CD4-positive, alpha-beta memory T cell (primary cell): ENCODE data around the gene OSGIN1. TPM values are rescaled to one million over a fixed set of nuclear protein-coding genes. Genes with fewer than 3 reads are reported as not detected.

Experiments
- CTCF ChIA-PET: fragments of 350-600 bp; sonication (Branson Sonifier 250); formaldehyde crosslinking; loops from one replicate; lab custom pipeline; 2021; ENCODE audit warnings: inconsistent platforms; ENCODE audit not compliant: partially characterized antibody; lab: Charles Lee
- POLR2A ChIA-PET: fragments of 350-600 bp; sonication (Branson Sonifier 250); formaldehyde crosslinking; loops from one replicate; lab custom pipeline; 2021; ENCODE audit not compliant: partially characterized antibody; lab: Charles Lee
- DNase-seq, 5 donors: peaks; one replicate each; pipeline versions ENCODE4 v3.0.0 to v3.0.0-alpha.2; 2020 to 2022; ENCODE audit warnings: mixed read lengths in 1 of 5
- H3K27ac ChIP-seq: one replicate; pipeline ENCODE4 v1.7.0; 2013; ENCODE audit warnings: low read depth, low read length
- H3K27me3 ChIP-seq: 2 replicates; pipeline ENCODE4 v1.7.0; 2013; ENCODE audit warnings: mild to moderate bottlenecking, low read length, moderate library complexity; ENCODE audit not compliant: insufficient read depth
- H3K36me3 ChIP-seq: 2 replicates; pipeline ENCODE4 v1.7.0; 2013; ENCODE audit warnings: mild to moderate bottlenecking, low read length, moderate library complexity; ENCODE audit not compliant: insufficient read depth
- H3K4me1 ChIP-seq: 2 replicates; pipeline ENCODE4 v1.7.0; 2013; ENCODE audit warnings: mild to moderate bottlenecking, low read length, moderate library complexity; ENCODE audit not compliant: insufficient read depth
- H3K4me3 ChIP-seq, 2 donors: one replicate each; pipeline ENCODE4 v1.7.0; 2013; ENCODE audit warnings: low read length in 2 of 2, mild to moderate bottlenecking in 1 of 2
- H3K9me3 ChIP-seq, 2 donors: one replicate each; pipeline ENCODE4 v1.7.0; 2013; ENCODE audit warnings: low read length in 2 of 2, control low read depth in 1 of 2; ENCODE audit not compliant: control insufficient read depth in 1 of 2
- H3K27ac Mint-ChIP-seq, 7 donors: one replicate each; pipeline ENCODE4 v1.8.0; 2020 to 2021; ENCODE audit warnings: mixed read lengths in 7 of 7, mild to moderate bottlenecking in 6 of 7, inconsistent platforms in 3 of 7, moderate library complexity in 3 of 7
- H3K27me3 Mint-ChIP-seq, 2 donors: one replicate each; pipeline ENCODE4 v1.8.0; 2020 to 2021; ENCODE audit warnings: mixed read lengths in 2 of 2
- H3K36me3 Mint-ChIP-seq, 2 donors: one replicate each; pipeline ENCODE4 v1.8.0; 2020 to 2021; ENCODE audit warnings: mixed read lengths in 2 of 2, inconsistent platforms in 1 of 2, mild to moderate bottlenecking in 1 of 2
- H3K4me1 Mint-ChIP-seq, 4 donors: one replicate each; pipeline ENCODE4 v1.8.0; 2020 to 2021; ENCODE audit warnings: mixed read lengths in 4 of 4, mild to moderate bottlenecking in 1 of 4
- H3K4me3 Mint-ChIP-seq, 8 donors: one replicate each; pipeline ENCODE4 v1.8.0; 2020 to 2021; ENCODE audit warnings: mixed read lengths in 8 of 8, mild to moderate bottlenecking in 7 of 8, moderate library complexity in 6 of 8, inconsistent platforms in 3 of 8
- H3K9me3 Mint-ChIP-seq, 8 donors: one replicate each; pipeline ENCODE4 v1.8.0; 2020 to 2021; ENCODE audit warnings: mixed read lengths in 8 of 8, mild to moderate bottlenecking in 5 of 8, inconsistent platforms in 3 of 8, moderate library complexity in 1 of 8
- intact Hi-C: fragments of 100-400 bp; cut with micrococcal nuclease; formaldehyde crosslinking; loops from one replicate; pipeline ENCODE4 v1.15.1; 2023
- polyA plus RNA-seq, 2 donors: library from polyadenylated mRNA; unstranded; fragments of 300-500 nt; fragmentation: Illumina TruSeq; gene quantifications; one replicate each; pipeline ENCODE4 v1.2.3, GENCODE V29; 2021
- total RNA-seq, 2 experiments: library from RNA; stranded (reverse); gene quantifications; one replicate each; pipeline ENCODE4 v1.2.3, GENCODE V29; 2021

OSGIN1 gene
- total and polyA plus RNA-seq, 4 experiments from 2014 or later, result 0.28 to 1.2 (median 1.1) TPM; not detected in 1

DNA sequence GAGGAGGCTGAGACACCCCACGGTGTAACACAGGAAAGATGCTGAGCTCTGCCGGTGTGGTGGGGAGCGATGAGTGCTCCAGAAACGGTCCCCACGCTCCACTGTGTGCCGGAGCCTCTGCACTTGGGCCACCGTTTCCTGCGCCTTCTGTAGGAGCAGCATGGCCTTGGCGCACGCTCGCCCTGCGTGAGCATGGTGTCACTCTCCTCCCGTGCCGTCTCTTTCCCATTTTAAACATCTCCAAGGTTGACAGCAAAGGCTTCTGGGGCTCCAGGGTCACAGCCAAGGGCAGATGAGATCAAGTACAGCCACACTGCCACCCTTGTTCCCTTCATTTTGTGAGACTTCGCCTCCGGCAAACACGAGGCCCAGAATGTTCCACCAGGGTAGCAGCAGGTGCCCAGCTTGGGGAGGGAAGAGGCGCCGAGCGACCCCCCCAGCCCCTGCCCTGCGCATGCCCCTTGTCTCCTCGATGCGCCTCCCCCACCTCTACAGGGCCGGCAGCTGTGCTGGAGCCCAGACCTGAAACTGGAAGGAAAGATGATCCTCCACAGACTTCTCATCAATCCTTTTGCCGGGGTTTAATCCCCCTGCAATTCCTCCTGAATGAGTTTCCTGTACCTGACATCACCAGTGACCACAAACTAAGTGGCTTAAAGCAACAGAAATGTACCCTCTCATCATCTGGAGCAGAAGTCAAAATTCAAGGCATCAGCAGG lies 19.9 kb upstream of the OSGIN1 start:
- Histone ChIP-seq H3K4me1 (no peaks in the 10 kb centered on the region), H3K36me3 (no peaks in the 10 kb centered on the region), H3K9me3 (no peaks in the 10 kb centered on the region), H3K27ac (no peak overlapping the region), H3K27me3 (no peaks in the 10 kb centered on the region), H3K4me3 (no peak overlapping the region)
- ChIA-PET POLR2A (no interaction called here), CTCF (no interaction called here)
- Mint-ChIP-seq H3K4me1 (peaks cover 0 to 3% (median 0%) of the 10 kb centered on the region in 4 donors), H3K27me3 (no peaks in the 10 kb centered on the region), H3K36me3 (peaks cover 0 to 4% of the 10 kb centered on the region in 2 donors), H3K27ac (no peak overlapping the region), H3K4me3 (no peak overlapping the region), H3K9me3 (peaks cover 0 to 2% (median 0%) of the 10 kb centered on the region in 8 donors)
- DNase-seq, result no peak
- intact Hi-C loops, result no loop called here

DNA sequence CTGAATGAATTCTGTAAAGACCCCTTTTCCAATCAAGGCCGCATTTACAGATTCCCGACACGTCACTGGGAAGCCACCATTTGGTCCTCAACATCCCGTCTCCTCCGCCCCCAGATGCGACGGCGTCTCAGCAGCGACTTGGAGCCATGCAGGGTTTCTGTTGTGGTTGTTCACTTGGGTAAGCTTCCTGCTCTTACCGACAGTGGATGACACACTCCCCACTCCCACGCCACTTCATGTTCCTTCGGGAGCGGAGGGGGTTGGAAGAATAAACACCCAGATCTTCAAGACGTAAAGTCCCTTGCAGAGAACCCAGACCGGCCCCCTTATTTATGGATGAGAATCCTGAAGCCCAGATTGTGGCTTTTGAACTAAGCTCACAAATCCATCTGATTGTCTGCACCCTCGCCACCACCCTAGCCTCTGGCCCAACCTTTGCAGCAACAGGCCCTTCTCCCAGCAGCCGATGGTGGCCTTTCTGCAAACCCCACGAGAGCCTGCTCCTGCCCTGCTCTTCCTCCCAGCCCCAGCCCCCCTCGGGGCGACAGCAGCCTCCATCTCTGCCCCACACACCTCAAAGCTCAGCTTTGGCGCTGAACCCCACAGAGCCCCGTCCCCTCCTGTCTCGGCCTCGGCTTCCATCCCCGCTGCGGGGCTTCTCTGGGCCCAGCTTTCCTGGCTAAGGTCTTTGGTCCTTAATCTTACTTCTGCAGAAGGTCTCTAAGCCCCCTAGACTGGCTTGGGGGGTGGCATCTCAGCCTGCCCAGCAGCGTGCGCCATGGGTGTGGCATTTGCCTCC lies 19.0 kb upstream of the OSGIN1 start:
- H3K4me1 ChIP-seq, result no peaks in the 10 kb centered on the region
- H3K27me3 ChIP-seq, result no peaks in the 10 kb centered on the region
- H3K4me1 Mint-ChIP-seq, result peaks cover 0 to 6% (median under 1%) of the 10 kb centered on the region in 4 donors
- peaks cover 0 to 4% of the 10 kb centered on the region in 2 donors for H3K36me3 Mint-ChIP-seq
- intact Hi-C loops, result no loop called here
- H3K9me3 ChIP-seq, result no peaks in the 10 kb centered on the region
- ChIA-PET POLR2A (no interaction called here), CTCF (no interaction called here)
- H3K9me3 Mint-ChIP-seq, result peaks cover 0 to 2% (median 0%) of the 10 kb centered on the region in 8 donors
- DNase-seq, result no peak
- no peak overlapping the region for H3K27ac ChIP-seq
- no peak overlapping the region for H3K27ac Mint-ChIP-seq
- no peaks in the 10 kb centered on the region for H3K36me3 ChIP-seq
- no peak overlapping the region for H3K4me3 Mint-ChIP-seq
- no peaks in the 10 kb centered on the region for H3K27me3 Mint-ChIP-seq
- H3K4me3 ChIP-seq, result no peak overlapping the region

DNA sequence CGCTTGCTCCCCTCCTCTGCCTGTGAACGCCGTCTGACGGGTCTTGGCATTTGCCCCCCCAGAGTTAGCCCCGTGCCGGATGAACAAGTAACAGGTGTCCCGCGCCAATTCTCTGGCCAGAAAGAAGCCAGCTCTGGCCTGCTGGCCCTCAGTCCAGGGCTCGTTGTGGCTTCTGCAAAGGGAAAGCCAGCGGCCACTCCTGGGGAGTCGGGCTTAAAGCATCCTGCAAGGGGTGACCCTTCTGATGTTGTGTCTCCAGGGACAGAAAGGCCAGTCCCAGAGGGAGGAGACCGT lies 18.4 kb upstream of the OSGIN1 start:
- H3K9me3 Mint-ChIP-seq, result peaks cover 0 to 2% (median 0%) of the 10 kb centered on the region in 8 donors
- H3K4me3 Mint-ChIP-seq, result no peak overlapping the region
- peak overlapping the region in 1 of 7 donors; percentile 20 for H3K27ac Mint-ChIP-seq
- H3K4me1 Mint-ChIP-seq, result peaks cover 0 to 11% (median 3%) of the 10 kb centered on the region in 4 donors
- DNase-seq, result no peak
- ChIA-PET POLR2A (no interaction called here), CTCF (no interaction called here)
- no peaks in the 10 kb centered on the region for H3K27me3 Mint-ChIP-seq
- Histone ChIP-seq H3K27ac (no peak overlapping the region), H3K27me3 (no peaks in the 10 kb centered on the region), H3K36me3 (no peaks in the 10 kb centered on the region), H3K4me1 (no peaks in the 10 kb centered on the region), H3K4me3 (no peak overlapping the region), H3K9me3 (no peaks in the 10 kb centered on the region)
- H3K36me3 Mint-ChIP-seq, result peaks cover 0 to 4% of the 10 kb centered on the region in 2 donors
- intact Hi-C loops, result no loop called here

DNA sequence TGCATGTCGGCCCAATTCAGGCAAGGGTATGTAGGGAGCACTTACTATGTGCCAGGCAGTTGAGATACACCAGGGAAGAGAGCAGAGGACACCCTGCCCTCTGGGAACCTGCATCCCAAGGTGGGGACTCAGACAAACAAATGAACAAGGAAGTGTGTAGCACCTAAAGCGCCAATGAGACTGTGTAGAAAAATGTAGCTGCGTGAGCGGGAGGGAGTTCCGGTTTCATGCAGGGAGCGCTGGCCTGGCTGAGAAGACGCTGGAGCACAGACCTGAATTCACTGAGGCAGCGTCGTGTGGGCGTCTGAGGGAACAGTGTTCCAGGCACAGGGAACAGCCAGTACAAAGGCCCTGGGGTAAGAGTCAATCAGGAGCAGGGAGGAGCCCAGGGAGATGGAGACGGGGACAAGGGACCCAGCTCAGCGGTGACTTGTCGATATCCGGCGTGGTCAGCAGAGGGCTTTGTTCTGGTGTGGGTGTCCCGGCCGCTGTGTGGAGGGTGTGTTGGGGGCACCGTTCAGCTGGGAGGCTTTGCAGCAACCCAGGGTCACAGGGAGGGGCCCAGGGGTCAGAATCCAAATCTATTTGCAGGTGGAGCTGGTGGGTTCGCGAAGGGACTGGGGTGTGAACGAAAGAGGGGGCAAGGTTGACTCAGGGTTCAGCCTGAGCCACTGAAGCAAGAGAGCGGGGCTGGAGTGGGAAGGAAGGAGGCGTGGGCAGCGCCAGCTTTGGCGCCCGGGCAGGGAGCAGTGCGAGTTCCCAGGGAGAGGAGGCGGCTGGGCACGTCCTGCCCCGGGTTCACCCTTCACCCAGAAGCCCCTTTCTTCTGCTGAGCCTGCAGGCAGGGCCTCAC lies 17.8 kb upstream of the OSGIN1 start:
- CTCF ChIA-PET, result interaction anchor here (2.9 kb wide), 1 partner anchor 8 kb away, joined by 19 read pairs; no protein-coding TSS in a partner anchor
- H3K27me3 Mint-ChIP-seq, result no peaks in the 10 kb centered on the region

DNA sequence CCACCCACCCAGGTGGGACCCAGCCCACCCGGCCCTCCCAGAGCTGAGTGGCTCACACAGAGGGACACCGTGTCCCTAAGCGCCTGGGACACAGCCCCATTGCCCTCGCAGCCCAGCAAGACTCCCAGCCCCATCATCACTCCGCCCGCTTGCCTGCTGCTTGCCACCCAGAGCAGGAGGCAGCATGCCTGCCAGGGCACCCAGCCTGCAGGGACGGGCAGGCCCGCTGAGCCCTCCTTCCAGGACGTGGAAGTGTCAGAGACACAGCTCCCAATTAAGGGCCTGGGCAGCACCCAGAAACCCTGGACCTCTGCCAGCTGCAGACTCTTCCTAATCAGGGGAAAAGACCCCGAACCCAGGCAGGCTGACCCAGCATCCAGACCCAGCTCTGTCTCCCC lies 17.2 kb upstream of the OSGIN1 start:
- no peak overlapping the region for H3K27ac Mint-ChIP-seq
- Histone ChIP-seq H3K36me3 (no peaks in the 10 kb centered on the region), H3K27me3 (no peaks in the 10 kb centered on the region), H3K4me3 (no peak overlapping the region), H3K9me3 (no peaks in the 10 kb centered on the region), H3K4me1 (no peaks in the 10 kb centered on the region), H3K27ac (no peak overlapping the region)
- H3K4me1 Mint-ChIP-seq, result peaks cover 0 to 11% (median 3%) of the 10 kb centered on the region in 4 donors
- H3K4me3 Mint-ChIP-seq, result no peak overlapping the region
- intact Hi-C loops, result no loop called here
- CTCF ChIA-PET, result interaction anchor here (2.9 kb wide), 1 partner anchor 9 kb away, joined by 19 read pairs; no protein-coding TSS in a partner anchor
- H3K36me3 Mint-ChIP-seq, result peaks cover 0 to 4% of the 10 kb centered on the region in 2 donors
- DNase-seq, result no peak
- no peaks in the 10 kb centered on the region for H3K27me3 Mint-ChIP-seq
- peaks cover 0 to 2% (median 0%) of the 10 kb centered on the region in 8 donors for H3K9me3 Mint-ChIP-seq
- POLR2A ChIA-PET, result no interaction called here

More for the DNA sequence above, 17.8 kb upstream of the OSGIN1 start:
- Mint-ChIP-seq H3K4me1 (peaks cover 0 to 11% (median 3%) of the 10 kb centered on the region in 4 donors), H3K9me3 (peaks cover 0 to 2% (median 0%) of the 10 kb centered on the region in 8 donors), H3K27ac (peak overlapping the region in 1 of 7 donors; percentile 20), H3K36me3 (peaks cover 0 to 4% of the 10 kb centered on the region in 2 donors), H3K4me3 (no peak overlapping the region)
- Histone ChIP-seq H3K36me3 (no peaks in the 10 kb centered on the region), H3K27me3 (no peaks in the 10 kb centered on the region), H3K9me3 (no peaks in the 10 kb centered on the region), H3K4me3 (no peak overlapping the region), H3K27ac (no peak overlapping the region), H3K4me1 (no peaks in the 10 kb centered on the region)
- no peak for DNase-seq
- intact Hi-C loops, result no loop called here
- POLR2A ChIA-PET, result no interaction called here

DNA sequence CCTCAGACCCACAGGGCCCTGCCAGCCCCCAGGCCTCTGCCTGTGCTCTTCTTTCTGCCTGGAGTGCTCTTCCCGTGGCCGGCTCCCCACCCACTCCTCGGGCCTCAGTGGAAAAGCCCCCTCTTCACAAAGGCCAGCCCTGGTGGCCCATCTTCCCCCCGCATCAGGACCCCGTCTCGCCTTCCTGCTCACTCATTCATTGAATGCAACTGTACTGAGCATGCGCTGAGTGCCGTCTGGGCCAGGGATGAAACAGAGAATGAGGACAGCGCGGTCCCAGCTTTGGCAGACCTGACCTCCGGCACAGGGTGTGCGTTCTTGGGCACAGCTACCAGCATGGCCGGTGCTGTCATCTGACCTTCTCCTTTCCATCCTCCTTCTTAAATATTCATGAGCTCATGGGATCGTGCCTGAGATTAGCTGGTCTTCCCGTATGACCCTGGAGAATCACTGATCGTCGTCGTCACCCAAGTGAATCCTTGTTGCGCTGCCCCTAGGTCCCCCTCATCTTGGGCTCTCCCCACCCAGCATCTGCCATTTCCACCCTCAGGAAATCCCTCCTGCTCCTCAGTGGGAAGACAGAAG lies 16.4 kb upstream of the OSGIN1 start:
- H3K4me3 Mint-ChIP-seq, result no peak overlapping the region
- ChIA-PET POLR2A (no interaction called here), CTCF (interaction anchor here (1.5 to 2.9 kb wide), 2 partner anchors 10 to 12 kb away, joined by 3 to 19 read pairs; no protein-coding TSS in a partner anchor)
- peaks cover 0 to 2% (median 0%) of the 10 kb centered on the region in 8 donors for H3K9me3 Mint-ChIP-seq
- no peaks in the 10 kb centered on the region for H3K27me3 ChIP-seq
- H3K4me1 Mint-ChIP-seq, result peaks cover 0 to 11% (median 3%) of the 10 kb centered on the region in 4 donors
- no peaks in the 10 kb centered on the region for H3K36me3 ChIP-seq
- H3K27ac ChIP-seq, result no peak overlapping the region
- no peak overlapping the region for H3K27ac Mint-ChIP-seq
- H3K9me3 ChIP-seq, result no peaks in the 10 kb centered on the region
- no peaks in the 10 kb centered on the region for H3K27me3 Mint-ChIP-seq
- no peak overlapping the region for H3K4me3 ChIP-seq
- H3K36me3 Mint-ChIP-seq, result peaks cover 0 to 4% of the 10 kb centered on the region in 2 donors
- DNase-seq, result no peak
- intact Hi-C loops, result no loop called here
- no peaks in the 10 kb centered on the region for H3K4me1 ChIP-seq
